ENCODE data around the gene STAM.

DNA sequence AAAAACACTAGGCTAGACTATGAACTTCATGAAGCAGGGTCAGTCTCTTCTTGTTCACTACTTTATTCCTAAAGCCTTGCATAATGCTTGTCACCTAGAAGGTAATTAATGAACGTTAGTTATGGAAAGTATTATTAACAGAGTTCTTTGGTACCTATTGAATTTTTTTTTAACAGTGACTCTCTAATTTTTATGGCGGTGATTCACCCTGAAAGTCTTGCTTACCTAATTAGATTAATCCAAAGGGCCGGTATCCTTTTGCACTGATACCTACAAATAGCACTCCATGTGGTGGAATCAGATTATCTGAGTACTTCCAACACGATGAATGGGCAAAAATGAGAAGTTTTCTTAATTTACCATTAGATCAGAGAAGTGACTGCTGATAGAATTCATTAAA, 31.7 kb downstream of the STAM start:
- TF ChIP-seq CTCF (IDR thresholded peaks at IDR 0.05) = no peak
- TF ChIP-seq POLR2A (IDR thresholded peaks at IDR 0.05) = no peak
